Body of pancreas (tissue), 4 donors: ENCODE results near the gene HCCS.

ENCODE experiments used
- POLR2A ChIP-seq, 3 donors: fragments of 450-650 bp; IDR thresholded peaks; one replicate each; pipeline ENCODE4 v1.6.1; 2016; ENCODE audit warnings: antibody characterized with exemption in 3 of 3, mild to moderate bottlenecking in 2 of 3
- TF ChIP-seq, protein P1 (sequence below), 7 experiments: fragments of 450-650 bp in 4 of 7; fragments of 200-600 bp in 3 of 7; sonication (generic) in 3 of 7; IDR thresholded peaks; one replicate each; pipeline ENCODE4 v1.5.1; 2016 to 2019; ENCODE audit warnings: antibody characterized with exemption in 7 of 7

DNA sequence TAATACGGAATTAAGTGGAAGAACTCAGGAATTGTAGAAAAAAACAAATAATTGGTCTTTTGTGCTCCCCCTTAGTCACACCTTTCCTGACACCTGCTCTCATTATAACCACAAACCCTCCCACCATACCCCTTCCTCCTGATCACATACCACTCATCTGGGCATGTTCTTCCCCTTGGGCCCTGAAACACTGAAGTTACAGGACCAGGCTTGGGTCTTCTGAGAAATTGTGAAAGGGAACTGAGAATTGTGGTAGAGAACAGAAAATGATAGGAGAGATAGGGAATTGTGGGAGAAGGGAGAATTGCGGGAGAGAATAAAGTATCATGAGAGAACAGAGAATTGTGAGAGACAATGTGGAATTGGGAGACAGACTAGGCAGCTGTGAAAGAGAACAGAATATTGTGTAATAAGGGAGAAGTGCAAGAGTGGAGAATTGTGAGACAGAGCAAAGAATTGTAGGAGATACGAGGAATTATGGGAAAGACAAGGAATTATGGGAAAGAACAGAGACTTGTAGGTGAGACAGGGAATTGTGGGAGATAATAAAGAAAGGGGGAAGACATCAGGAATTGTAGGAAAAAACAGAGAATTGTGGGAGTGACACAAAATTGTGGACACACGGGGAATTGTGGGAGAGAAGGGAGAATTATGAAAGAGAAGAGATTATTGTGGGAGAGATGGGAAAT is 2.7 kb upstream of the HCCS start:
- TF ChIP-seq, protein P1, sequence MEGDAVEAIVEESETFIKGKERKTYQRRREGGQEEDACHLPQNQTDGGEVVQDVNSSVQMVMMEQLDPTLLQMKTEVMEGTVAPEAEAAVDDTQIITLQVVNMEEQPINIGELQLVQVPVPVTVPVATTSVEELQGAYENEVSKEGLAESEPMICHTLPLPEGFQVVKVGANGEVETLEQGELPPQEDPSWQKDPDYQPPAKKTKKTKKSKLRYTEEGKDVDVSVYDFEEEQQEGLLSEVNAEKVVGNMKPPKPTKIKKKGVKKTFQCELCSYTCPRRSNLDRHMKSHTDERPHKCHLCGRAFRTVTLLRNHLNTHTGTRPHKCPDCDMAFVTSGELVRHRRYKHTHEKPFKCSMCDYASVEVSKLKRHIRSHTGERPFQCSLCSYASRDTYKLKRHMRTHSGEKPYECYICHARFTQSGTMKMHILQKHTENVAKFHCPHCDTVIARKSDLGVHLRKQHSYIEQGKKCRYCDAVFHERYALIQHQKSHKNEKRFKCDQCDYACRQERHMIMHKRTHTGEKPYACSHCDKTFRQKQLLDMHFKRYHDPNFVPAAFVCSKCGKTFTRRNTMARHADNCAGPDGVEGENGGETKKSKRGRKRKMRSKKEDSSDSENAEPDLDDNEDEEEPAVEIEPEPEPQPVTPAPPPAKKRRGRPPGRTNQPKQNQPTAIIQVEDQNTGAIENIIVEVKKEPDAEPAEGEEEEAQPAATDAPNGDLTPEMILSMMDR (IDR thresholded peaks at IDR 0.05) = no peak
- no peak for TF ChIP-seq POLR2A (IDR thresholded peaks at IDR 0.05)
